Karpas-422 (cell line): ENCODE results near the gene BTN1A1. TPM values are rescaled to one million over a fixed set of nuclear protein-coding genes. Genes with fewer than 3 reads are reported as not detected.
"Not testable (repeated sequence)": the region's sequence is repeated elsewhere in the genome, so short reads cannot be mapped to it uniquely, and the experiment has no call there.

ENCODE experiments used
- DNase-seq: peaks from one replicate; pipeline ENCODE4 v3.0.0-alpha.2; 2015
- H2AFZ ChIP-seq: fragments of 200-600 bp; sonication (generic); 2 replicates; pipeline ENCODE4 v1.6.1; 2014; ENCODE audit warnings: antibody characterized with exemption, low read length, mixed read lengths
- H3K27ac ChIP-seq: fragments of 200-600 bp; sonication (generic); 2 replicates; pipeline ENCODE4 v1.5.1; 2014; ENCODE audit warnings: mild to moderate bottlenecking, low read length, moderate library complexity
- H3K27me3 ChIP-seq: fragments of 200-600 bp; sonication (generic); 2 replicates; pipeline ENCODE4 v1.6.1; 2014; ENCODE audit warnings: low read length, mixed read lengths
- H3K36me3 ChIP-seq: fragments of 200-600 bp; sonication (generic); 2 replicates; pipeline ENCODE4 v1.6.1; 2014; ENCODE audit warnings: low read length, mixed read lengths; ENCODE audit not compliant: insufficient read depth
- H3K4me1 ChIP-seq: fragments of 200-600 bp; sonication (generic); 2 replicates; pipeline ENCODE4 v1.6.1; 2014; ENCODE audit warnings: mild to moderate bottlenecking, low read length, mixed read lengths
- H3K4me2 ChIP-seq: fragments of 200-600 bp; sonication (generic); 2 replicates; pipeline ENCODE4 v1.6.1; 2014; ENCODE audit warnings: low read length, low read depth, mild to moderate bottlenecking; ENCODE audit not compliant: poor library complexity, severe bottlenecking
- H3K4me3 ChIP-seq: fragments of 200-600 bp; sonication (generic); 2 replicates; pipeline ENCODE4 v1.5.1; 2014; ENCODE audit warnings: mild to moderate bottlenecking, antibody characterized with exemption, low read length, mixed read lengths
- H3K79me2 ChIP-seq: fragments of 200-600 bp; sonication (generic); 2 replicates; pipeline ENCODE4 v1.6.1; 2014; ENCODE audit warnings: mild to moderate bottlenecking, low read length, mixed read lengths
- H3K9ac ChIP-seq: fragments of 200-600 bp; sonication (generic); 2 replicates; pipeline ENCODE4 v1.6.0; 2014; ENCODE audit warnings: low read length
- H3K9me2 ChIP-seq: fragments of 200-600 bp; sonication (generic), shearing (Covaris generic); replicated peaks from 2 replicates; pipeline ENCODE4 v1.6.0; 2014; ENCODE audit warnings: mild to moderate bottlenecking, low read length, moderate library complexity; ENCODE audit not compliant: insufficient read depth
- H3K9me3 ChIP-seq: fragments of 300-700, 200-600 bp; sonication (generic); 2 replicates; pipeline ENCODE4 v1.6.1; 2014; ENCODE audit warnings: low read length, mixed read lengths
- H4K20me1 ChIP-seq: fragments of 200-600 bp; sonication (generic); 2 replicates; pipeline ENCODE4 v1.6.1; 2014; ENCODE audit warnings: mild to moderate bottlenecking, antibody characterized with exemption, low read length, low read depth; ENCODE audit not compliant: insufficient read depth
- total RNA-seq: library from RNA; depleted of rRNA; stranded (reverse); fragments of >200 nt; shearing (Covaris generic); gene quantifications from 2 replicates; pipeline ENCODE4 v1.2.3, GENCODE V29; 2014; ENCODE audit warnings: low replicate concordance

Gene BTN1A1
- total RNA-seq, 1 experiment from 2014 or later, result not detected

GRCh38 chr6:26507658-26508057, 7.6 kb downstream of the BTN1A1 start:
- no peak for DNase-seq
- Histone ChIP-seq H3K4me3 (no peak overlapping the region), H3K27me3 (no peaks in the 10 kb centered on the region), H3K9ac (no peak overlapping the region), H3K4me1 (peaks cover 12% of the 10 kb centered on the region), H3K4me2 (no peak overlapping the region), H3K27ac (no peak overlapping the region), H3K36me3 (no peaks in the 10 kb centered on the region), H2AFZ (no peak overlapping the region), H3K79me2 (no peaks in the 10 kb centered on the region), H4K20me1 (no peaks in the 10 kb centered on the region), H3K9me2 (no peaks in the 10 kb centered on the region), H3K9me3 (no peaks in the 10 kb centered on the region)

DNA sequence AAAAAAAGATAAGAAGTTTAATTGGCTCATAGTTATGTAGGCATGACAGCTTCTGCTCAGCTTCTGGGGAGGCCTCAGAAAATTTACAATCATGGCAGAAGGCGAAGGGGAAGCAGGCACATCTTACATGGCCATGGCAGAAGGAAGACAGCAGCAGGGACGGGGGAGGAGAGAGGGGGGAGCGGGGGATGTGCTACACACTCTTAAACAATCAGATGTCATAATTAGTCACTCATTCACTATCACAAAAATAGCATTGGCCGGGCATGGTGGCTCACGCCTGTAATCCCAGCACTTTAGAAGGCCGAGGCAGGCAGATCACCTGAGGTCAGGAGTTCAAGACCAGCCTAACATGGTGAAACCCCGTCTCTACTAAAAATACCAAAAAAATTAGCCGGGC, 10.9 kb downstream of the BTN1A1 start:
- not testable (repeated sequence) for H3K4me1 ChIP-seq, H3K36me3 ChIP-seq, H3K27ac ChIP-seq, H3K27me3 ChIP-seq, H3K9me2 ChIP-seq, H3K4me3 ChIP-seq, H3K4me2 ChIP-seq, H2AFZ ChIP-seq, H3K9me3 ChIP-seq, H3K79me2 ChIP-seq, H3K9ac ChIP-seq, DNase-seq, H4K20me1 ChIP-seq

- Histone ChIP-seq H3K9me2 (no peaks in the 10 kb centered on the region), H3K27ac (no peak overlapping the region), H3K9ac (no peak overlapping the region), H3K4me1 (peaks cover 8% of the 10 kb centered on the region), H3K79me2 (no peaks in the 10 kb centered on the region), H3K27me3 (no peaks in the 10 kb centered on the region), H3K4me2 (no peak overlapping the region), H2AFZ (no peak overlapping the region), H3K36me3 (no peaks in the 10 kb centered on the region), H4K20me1 (no peaks in the 10 kb centered on the region), H3K4me3 (no peak overlapping the region), H3K9me3 (no peaks in the 10 kb centered on the region)
- DNase-seq, result no peak
Measured at GRCh38 chr6:26514984-26515383, 14.9 kb downstream of the BTN1A1 start.

DNA sequence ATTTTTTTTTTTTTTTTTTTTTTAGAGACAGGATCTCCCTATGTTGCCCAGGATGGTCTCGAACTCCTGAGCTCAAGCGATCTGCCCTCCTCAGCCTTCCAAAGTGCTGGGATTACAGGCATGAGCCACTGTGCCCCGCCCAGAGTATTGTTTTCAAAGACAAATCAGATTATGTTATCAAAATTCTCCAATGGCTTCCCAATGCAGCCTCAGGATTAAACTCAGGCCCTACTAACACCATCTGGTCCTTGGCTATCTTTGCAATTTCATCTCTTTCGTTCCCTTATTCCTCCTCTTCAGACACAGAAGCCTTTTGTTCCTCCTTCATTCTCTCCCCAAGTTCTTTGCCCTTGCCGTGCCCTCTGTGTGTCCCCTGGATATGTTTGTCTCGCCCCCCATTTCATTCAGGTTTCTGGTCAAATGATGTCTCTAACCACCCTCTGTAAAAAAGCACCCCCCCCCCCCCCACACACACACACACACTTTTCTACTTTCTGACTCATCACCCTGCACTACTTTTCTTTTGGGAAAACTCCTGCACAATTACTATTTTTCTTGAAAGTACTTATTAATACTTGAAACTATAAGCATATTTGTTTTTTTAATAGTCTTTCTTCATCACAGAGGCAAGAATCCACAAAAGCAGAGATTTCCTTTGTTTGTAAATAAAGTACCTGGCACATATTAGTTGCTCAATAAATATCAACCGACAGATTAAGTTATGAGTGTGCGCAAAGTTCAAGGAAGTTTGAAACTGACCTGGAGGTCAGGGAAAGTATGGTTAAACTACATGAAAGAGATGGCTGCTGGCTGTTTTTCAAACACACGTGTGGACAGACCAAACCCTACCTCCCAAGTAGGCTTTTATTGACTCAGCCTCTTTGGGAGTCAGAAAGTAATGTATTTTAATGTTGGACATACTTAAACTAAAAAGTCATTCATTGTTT, 16.7 kb downstream of the BTN1A1 start:
- no peaks in the 10 kb centered on the region for H3K36me3 ChIP-seq
- no peak overlapping the region for H3K9ac ChIP-seq
- H3K9me3 ChIP-seq, result no peaks in the 10 kb centered on the region
- no peaks in the 10 kb centered on the region for H3K79me2 ChIP-seq
- no peaks in the 10 kb centered on the region for H3K9me2 ChIP-seq
- DNase-seq, result no peak
- H3K4me2 ChIP-seq, result no peak overlapping the region
- H3K27ac ChIP-seq, result no peak overlapping the region
- no peak overlapping the region for H3K4me3 ChIP-seq
- peaks cover 18% of the 10 kb centered on the region for H3K4me1 ChIP-seq
- no peaks in the 10 kb centered on the region for H4K20me1 ChIP-seq
- no peak overlapping the region for H2AFZ ChIP-seq
- H3K27me3 ChIP-seq, result no peaks in the 10 kb centered on the region

DNA sequence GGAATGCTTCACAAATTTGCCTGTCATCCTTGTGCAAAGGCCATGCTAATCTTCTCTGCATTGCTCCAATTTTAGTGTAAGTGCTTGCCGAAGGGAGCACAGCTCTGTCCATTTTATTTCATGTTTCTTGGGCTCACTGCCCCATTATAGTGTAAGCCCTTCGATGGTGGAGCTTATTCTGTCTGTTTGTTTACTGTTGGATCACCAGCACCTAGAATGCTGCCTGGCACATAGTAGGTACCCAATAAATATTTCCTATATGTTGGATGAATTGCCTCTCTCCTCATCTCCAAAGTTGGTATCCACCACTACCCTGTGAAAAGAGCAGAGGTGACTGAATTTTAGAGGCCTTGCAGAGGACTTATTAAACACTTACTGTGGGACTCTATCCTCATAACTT, 19.3 kb downstream of the BTN1A1 start:
- DNase-seq, result no peak
- Histone ChIP-seq H3K27ac (no peak overlapping the region), H3K36me3 (no peaks in the 10 kb centered on the region), H4K20me1 (no peaks in the 10 kb centered on the region), H3K79me2 (no peaks in the 10 kb centered on the region), H2AFZ (peak overlapping the region; percentile 26; the same call in 1 of the 2 replicates), H3K9me2 (no peaks in the 10 kb centered on the region), H3K4me3 (no peak overlapping the region), H3K9me3 (no peaks in the 10 kb centered on the region), H3K4me1 (peaks cover 13% of the 10 kb centered on the region), H3K9ac (no peak overlapping the region), H3K4me2 (no peak overlapping the region), H3K27me3 (no peaks in the 10 kb centered on the region)

DNA sequence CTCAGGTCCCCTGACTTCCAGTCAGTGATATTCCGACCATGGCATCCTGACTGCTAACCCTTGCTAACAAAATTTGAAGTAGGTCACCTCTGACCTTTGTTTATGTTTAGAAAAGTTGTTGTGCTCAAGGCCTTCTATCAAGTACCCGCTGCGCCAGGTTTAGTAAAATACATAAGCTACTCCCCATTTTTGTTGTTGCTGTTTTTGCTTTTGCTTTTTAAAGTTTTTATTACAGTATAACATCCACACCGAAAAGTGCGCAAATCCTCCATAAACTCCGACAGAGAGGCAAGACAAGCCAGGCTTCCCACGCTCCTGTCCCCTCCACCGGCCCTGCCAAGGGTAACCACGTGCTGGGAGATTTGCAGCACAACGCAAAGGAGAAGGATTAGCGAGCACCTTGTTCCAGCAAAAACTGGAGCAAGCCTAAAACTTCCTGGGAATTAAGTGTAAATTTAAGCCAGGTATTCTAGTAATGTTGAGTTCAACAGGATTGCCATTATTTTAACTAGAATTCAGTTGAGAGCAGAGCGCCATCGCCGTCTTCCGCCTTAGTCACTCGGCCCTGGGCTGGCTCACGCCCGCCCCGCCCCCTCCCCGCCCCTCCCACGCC, 20.2 kb downstream of the BTN1A1 start:
- Histone ChIP-seq H3K4me1 (peaks cover 13% of the 10 kb centered on the region), H3K27me3 (no peaks in the 10 kb centered on the region), H3K9ac (peak overlapping the region; percentile 70), H3K4me3 (peak overlapping the region; percentile 70), H4K20me1 (no peaks in the 10 kb centered on the region), H3K4me2 (peak overlapping the region; percentile 89), H2AFZ (0 out of 2 replicates have a peak overlapping the region, but pooled peaks have one; percentile 19), H3K79me2 (no peaks in the 10 kb centered on the region), H3K9me2 (no peaks in the 10 kb centered on the region), H3K36me3 (no peaks in the 10 kb centered on the region), H3K9me3 (no peaks in the 10 kb centered on the region), H3K27ac (peak overlapping the region; percentile 65)
- DNase-seq, result no peak

- peak overlapping the region; percentile 68 for H3K4me3 ChIP-seq
- H3K9ac ChIP-seq, result peak overlapping the region; percentile 71
- DNase-seq, result peak; percentile 94
- H3K4me2 ChIP-seq, result peak overlapping the region; percentile 79
- H3K27ac ChIP-seq, result peak overlapping the region; percentile 43
- H3K79me2 ChIP-seq, result no peaks in the 10 kb centered on the region
- no peaks in the 10 kb centered on the region for H3K9me2 ChIP-seq
- no peaks in the 10 kb centered on the region for H3K27me3 ChIP-seq
- no peaks in the 10 kb centered on the region for H4K20me1 ChIP-seq
- H3K4me1 ChIP-seq, result peaks cover 13% of the 10 kb centered on the region
- H3K36me3 ChIP-seq, result no peaks in the 10 kb centered on the region
- H2AFZ ChIP-seq, result peak overlapping the region; percentile 77
- no peaks in the 10 kb centered on the region for H3K9me3 ChIP-seq
Measured at GRCh38 chr6:26520850-26521599, 20.9 kb downstream of the BTN1A1 start.
